Measurements from ENCODE around the gene ALK.

DNA sequence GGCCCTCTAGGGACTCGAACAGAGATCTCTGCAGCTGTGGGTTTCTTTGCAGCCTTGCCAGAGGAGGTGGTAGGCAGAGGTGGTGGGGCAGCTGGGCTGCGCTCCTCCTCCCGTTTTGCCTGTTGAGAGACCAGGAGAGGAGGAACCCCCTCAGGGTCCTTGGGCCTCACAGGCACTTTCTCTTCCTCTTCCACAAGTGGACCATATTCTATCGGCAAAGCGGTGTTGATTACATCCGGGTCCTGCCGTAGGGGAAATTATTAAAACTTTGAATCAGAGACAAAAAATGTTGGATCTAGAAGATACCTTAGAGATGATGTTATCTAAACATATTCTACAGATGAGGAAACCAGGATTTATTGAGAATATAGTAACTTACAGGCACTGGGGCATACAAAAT lies 727.7 kb downstream of the ALK start:
- TF ChIP-seq, protein P1, sequence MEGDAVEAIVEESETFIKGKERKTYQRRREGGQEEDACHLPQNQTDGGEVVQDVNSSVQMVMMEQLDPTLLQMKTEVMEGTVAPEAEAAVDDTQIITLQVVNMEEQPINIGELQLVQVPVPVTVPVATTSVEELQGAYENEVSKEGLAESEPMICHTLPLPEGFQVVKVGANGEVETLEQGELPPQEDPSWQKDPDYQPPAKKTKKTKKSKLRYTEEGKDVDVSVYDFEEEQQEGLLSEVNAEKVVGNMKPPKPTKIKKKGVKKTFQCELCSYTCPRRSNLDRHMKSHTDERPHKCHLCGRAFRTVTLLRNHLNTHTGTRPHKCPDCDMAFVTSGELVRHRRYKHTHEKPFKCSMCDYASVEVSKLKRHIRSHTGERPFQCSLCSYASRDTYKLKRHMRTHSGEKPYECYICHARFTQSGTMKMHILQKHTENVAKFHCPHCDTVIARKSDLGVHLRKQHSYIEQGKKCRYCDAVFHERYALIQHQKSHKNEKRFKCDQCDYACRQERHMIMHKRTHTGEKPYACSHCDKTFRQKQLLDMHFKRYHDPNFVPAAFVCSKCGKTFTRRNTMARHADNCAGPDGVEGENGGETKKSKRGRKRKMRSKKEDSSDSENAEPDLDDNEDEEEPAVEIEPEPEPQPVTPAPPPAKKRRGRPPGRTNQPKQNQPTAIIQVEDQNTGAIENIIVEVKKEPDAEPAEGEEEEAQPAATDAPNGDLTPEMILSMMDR (IDR thresholded peaks at IDR 0.05; ENCODE audit: low read length): no peak
- TF ChIP-seq EZH2 (IDR thresholded peaks at IDR 0.05; ENCODE audit: borderline replicate concordance, low read length): no peak
